IPS-NIHi7 (cell line): ENCODE measurements around the gene SOS1.
"Not testable (repeated sequence)": the region's sequence is repeated elsewhere in the genome, so short reads cannot be mapped to it uniquely, and the experiment has no call there.

Source experiments
- DNase-seq: peaks from one replicate; pipeline ENCODE4 v3.0.0; 2012; ENCODE audit warnings: mixed read lengths; ENCODE audit errors: extremely low spot score

The SOS1 gene

GRCh38 chr2:38968021-38968420 lies 152.8 kb downstream of the SOS1 start:
- no peak for DNase-seq

DNA sequence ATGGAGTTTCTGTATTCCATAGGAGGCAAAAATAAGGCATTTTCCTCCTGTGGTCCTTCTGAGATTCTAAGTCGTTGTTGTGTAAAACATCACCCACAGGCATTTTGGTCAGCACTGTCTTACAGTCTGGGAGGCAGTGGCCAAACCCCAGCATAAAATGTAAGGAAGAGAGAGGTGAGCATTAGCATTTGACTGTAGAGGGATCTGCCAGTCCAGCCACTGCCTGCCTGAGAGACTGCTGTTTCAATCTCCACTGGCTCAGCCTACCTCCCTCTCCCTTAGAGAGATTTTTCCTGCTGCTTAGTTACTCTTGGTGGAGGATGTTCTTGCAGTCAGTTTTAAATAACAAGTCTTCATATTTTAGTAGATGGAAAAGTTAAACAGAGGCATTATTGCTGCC lies 154.2 kb downstream of the SOS1 start:
- DNase-seq, result no peak

- no peak for DNase-seq
Measured at GRCh38 chr2:38966006-38966405, 154.8 kb downstream of the SOS1 start.

DNA sequence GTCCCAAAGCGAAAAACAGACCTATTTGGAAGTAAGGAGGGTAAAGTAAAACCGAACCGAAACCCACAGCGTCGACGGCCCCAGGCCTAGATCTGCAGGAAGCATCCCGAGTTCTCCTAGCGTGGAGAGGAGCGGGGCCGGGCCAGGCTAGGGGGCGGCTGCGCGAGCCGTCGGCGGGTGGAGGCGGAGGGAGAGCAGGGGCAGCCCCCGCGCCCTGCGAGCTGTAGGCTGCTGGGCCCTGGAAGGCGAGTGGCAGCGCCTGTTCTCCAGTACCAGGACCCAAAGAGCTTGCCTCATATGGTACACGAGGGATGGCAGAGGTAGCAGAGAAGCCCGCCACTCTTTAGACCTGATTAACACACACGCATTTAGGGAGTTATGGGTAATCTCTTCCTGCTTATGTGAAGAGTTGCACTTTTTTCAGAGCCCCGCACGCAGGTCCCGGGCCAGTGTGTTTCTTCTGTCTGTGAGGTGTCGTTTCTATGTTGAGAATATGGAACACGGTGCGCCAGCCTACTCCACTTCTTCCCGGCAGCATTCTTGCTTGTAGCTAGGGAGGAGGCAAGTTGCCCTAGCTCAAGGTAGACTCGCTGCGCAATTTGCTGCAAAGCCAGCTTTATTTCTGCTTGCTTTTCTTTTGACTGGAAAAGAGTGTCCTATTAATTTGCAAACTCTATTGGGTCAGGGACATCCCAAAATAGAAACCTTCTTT lies 160.1 kb downstream of the SOS1 start:
- DNase-seq, result peak; percentile 72

- peak; percentile 91 for DNase-seq
Measured at GRCh38 chr2:38959938-38960608, 160.8 kb downstream of the SOS1 start.

DNA sequence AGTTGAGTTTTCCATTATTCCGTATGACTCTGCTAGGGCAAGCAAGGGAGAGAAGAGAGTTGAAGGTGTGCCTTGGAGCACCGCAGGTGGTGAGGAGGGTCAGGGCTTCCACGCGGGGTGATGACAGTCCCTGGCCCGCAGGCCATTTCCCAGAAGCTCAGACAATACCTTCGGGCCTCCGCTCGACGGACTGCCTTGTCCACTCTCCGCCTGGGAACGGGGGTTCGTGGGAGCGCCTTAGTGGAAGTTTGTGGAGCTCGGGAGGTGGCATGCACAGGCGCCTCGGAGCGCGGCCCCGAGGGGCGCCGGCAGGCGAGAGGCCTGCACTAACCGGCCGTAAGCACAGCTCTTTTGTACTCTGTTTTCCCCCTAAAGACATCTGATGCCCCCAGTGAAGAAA lies 161.4 kb downstream of the SOS1 start:
- DNase-seq, result no peak

GRCh38 chr2:38957972-38958371 lies 162.9 kb downstream of the SOS1 start:
- no peak for DNase-seq

GRCh38 chr2:38951766-38952165 lies 169.1 kb downstream of the SOS1 start:
- DNase-seq, result no peak

GRCh38 chr2:38948995-38949394 lies 171.9 kb downstream of the SOS1 start:
- no peak for DNase-seq

GRCh38 chr2:38948387-38948882 lies 172.4 kb downstream of the SOS1 start:
- no peak for DNase-seq

GRCh38 chr2:38947241-38948239 lies 173.3 kb downstream of the SOS1 start:
- peak; percentile 88 for DNase-seq

DNA sequence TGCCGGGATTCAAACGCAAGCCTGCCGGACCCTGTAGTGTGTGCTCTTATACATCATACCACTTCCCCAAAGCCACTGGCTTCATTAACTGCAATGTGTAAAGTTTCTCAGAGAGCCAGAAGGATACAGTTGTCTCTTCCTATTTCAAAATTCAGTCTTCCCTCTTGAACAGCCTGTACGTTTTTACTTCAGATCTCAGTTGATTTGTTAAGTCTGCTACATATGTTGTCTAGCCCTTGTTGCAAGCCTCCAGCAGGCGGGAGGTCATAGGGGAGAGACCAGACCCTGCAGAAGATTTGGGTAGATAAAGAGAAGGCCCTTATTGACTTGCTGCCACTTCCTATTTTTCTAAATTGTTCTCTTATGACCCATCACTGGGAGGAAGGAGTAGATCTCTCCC lies 174.9 kb downstream of the SOS1 start:
- DNase-seq, result no peak

DNA sequence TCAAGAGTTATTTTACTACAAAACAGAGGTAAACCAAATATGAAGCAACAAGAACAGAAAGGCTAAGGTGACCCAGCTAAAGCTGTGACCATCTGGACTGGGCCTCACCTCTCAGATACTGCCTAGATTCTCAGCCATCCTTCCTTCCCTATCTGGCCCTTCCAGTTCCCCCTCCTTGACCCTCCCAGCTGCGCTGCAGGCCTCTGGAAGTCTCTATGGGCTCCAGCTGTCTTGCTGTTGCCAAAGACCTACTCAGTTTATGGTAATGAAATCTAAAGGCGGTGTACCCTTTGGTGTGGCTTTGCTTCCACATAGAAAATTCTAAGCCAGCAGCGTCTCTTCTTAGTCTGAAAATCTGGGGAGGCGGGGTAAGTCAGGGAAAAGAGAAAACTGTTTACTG lies 175.5 kb downstream of the SOS1 start:
- DNase-seq, result no peak

DNA sequence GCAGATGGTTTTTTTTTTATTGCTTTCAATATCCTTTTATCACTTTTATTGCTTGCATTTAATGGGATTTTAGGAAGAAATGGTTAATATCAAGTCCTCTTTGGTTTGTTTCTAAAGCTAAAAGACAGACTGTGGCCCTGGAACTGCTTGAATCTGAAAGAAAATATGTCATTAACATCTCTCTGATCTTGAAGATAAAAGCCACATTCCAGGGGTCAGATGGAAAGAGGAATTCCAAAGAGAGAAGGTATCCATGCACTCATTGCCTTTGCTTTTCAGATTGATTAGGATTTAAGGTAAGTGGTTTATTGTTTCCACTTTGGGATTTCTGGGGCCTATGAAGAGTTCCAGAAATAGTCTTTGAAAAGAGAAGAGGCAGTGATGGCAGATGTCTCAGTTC lies 177.1 kb downstream of the SOS1 start:
- no peak for DNase-seq

GRCh38 chr2:38940746-38941145 lies 180.1 kb downstream of the SOS1 start:
- no peak for DNase-seq

DNA sequence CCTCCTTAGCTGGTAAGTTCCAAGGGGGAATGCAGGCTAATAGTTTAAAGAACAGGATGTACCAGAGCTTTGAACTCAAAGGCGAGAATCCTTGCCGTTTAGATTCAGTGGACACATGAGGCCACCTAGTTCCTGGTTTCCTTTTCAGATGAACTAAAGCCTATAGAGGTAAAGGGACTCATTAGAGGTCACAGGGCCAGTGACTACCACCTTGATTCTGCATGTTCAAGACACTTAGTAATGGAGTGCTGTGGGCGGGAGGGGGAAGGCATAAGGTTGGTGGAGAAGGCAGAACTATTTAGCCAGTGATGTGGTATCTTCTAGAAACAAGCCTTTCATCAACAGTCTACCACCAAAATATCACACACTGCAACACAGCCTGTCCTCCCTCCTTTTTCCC lies 183.3 kb downstream of the SOS1 start:
- no peak for DNase-seq

GRCh38 chr2:38936516-38936915 lies 184.3 kb downstream of the SOS1 start:
- DNase-seq, result not testable (repeated sequence)

- no peak for DNase-seq
Measured at GRCh38 chr2:38935568-38936172, 185.2 kb downstream of the SOS1 start.

- DNase-seq, result no peak
Measured at GRCh38 chr2:38934742-38935141, 186.1 kb downstream of the SOS1 start.

DNA sequence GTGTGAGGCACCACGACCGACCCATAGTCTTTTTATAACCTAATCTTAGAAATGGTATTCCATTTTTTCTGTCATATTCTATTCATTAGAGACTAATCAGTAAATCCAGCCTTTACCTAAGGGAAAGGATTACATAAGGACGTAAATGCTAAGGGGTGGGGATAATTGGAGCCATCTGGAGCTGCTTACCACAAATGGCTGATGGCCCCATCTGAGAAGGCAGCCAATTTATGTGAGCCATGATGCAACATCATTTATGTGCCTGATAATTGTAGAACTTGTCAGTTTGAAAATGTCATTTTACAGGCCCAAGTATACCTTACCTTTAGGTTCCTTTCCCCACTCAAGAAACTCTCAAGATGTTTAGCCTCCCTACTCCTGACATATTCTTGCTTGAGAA lies 187.2 kb downstream of the SOS1 start:
- DNase-seq, result no peak

DNA sequence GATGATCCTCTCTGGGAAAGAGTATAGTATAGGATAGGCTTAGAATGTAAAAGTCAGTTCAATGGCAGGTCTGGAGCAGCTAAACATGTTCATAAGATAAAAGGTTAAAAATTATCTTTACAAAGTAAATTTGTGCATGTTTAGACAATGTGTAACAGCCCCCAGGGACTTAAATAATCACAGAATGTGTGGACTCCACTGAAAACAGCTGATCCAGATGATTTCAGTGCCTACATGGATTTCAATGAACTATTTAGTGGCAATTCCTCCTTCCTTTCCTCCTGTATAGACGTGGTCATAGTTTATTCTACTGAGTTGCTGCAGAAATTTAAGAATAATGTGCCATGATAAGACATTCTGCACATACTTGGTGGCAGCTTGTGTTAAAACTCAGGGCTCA lies 188.3 kb downstream of the SOS1 start:
- DNase-seq, result no peak
